Glutamatergic neuron (in vitro differentiated cells): ENCODE measurements around the gene LSAMP. TPM values are rescaled to one million over a fixed set of nuclear protein-coding genes. Genes with fewer than 3 reads are reported as not detected.

Experiments used
- DNase-seq: peaks from one replicate; pipeline ENCODE4 v3.0.0; 2022
- H3K27ac Mint-ChIP-seq: one replicate; pipeline ENCODE4 v1.8.0; 2020; ENCODE audit warnings: mild to moderate bottlenecking, mixed read lengths, inconsistent platforms; ENCODE audit not compliant: unreplicated experiment
- H3K27me3 Mint-ChIP-seq: one replicate; pipeline ENCODE4 v1.8.0; 2020; ENCODE audit warnings: mild to moderate bottlenecking, moderate library complexity, mixed read lengths, inconsistent platforms; ENCODE audit not compliant: unreplicated experiment
- H3K36me3 Mint-ChIP-seq: one replicate; pipeline ENCODE4 v1.8.0; 2020; ENCODE audit warnings: mild to moderate bottlenecking, mixed read lengths, inconsistent platforms; ENCODE audit not compliant: unreplicated experiment
- H3K4me1 Mint-ChIP-seq: one replicate; pipeline ENCODE4 v1.8.0; 2020; ENCODE audit warnings: mild to moderate bottlenecking, low read depth, mixed read lengths, inconsistent platforms; ENCODE audit not compliant: unreplicated experiment
- H3K4me3 Mint-ChIP-seq: one replicate; pipeline ENCODE4 v1.8.0; 2020; ENCODE audit warnings: mild to moderate bottlenecking, mixed read lengths, inconsistent platforms; ENCODE audit not compliant: unreplicated experiment
- H3K9me3 Mint-ChIP-seq: one replicate; pipeline ENCODE4 v1.8.0; 2020; ENCODE audit warnings: mild to moderate bottlenecking, moderate library complexity, mixed read lengths, inconsistent platforms; ENCODE audit not compliant: unreplicated experiment
- total RNA-seq: library from RNA; stranded (reverse); fragmentation: NEBNext Ultra II Directional; extraction: Animal tissue kit (Norgen Biotek cat#: 25700); gene quantifications from one replicate; pipeline ENCODE4 v1.2.1, GENCODE V29; 2021; ENCODE audit not compliant: unreplicated experiment
- TF ChIP-seq, protein P1 (sequence below): fragments of 200-600 bp; sonication (generic); IDR thresholded peaks from one replicate; pipeline ENCODE4 v1.5.0; 2021; ENCODE audit not compliant: partially characterized antibody, unreplicated experiment

LSAMP gene
- total RNA-seq, 1 donor from 2014 or later = 67.1 TPM

GRCh38 chr3:116433552-116433951 is 11.7 kb downstream of the LSAMP start:
- no peak for DNase-seq
- TF ChIP-seq, protein P1, sequence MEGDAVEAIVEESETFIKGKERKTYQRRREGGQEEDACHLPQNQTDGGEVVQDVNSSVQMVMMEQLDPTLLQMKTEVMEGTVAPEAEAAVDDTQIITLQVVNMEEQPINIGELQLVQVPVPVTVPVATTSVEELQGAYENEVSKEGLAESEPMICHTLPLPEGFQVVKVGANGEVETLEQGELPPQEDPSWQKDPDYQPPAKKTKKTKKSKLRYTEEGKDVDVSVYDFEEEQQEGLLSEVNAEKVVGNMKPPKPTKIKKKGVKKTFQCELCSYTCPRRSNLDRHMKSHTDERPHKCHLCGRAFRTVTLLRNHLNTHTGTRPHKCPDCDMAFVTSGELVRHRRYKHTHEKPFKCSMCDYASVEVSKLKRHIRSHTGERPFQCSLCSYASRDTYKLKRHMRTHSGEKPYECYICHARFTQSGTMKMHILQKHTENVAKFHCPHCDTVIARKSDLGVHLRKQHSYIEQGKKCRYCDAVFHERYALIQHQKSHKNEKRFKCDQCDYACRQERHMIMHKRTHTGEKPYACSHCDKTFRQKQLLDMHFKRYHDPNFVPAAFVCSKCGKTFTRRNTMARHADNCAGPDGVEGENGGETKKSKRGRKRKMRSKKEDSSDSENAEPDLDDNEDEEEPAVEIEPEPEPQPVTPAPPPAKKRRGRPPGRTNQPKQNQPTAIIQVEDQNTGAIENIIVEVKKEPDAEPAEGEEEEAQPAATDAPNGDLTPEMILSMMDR = no peak
- Mint-ChIP-seq H3K36me3 (no peaks in the 10 kb centered on the region), H3K4me3 (no peak overlapping the region), H3K9me3 (no peaks in the 10 kb centered on the region), H3K4me1 (peaks cover 3% of the 10 kb centered on the region), H3K27me3 (no peaks in the 10 kb centered on the region), H3K27ac (no peak overlapping the region)

DNA sequence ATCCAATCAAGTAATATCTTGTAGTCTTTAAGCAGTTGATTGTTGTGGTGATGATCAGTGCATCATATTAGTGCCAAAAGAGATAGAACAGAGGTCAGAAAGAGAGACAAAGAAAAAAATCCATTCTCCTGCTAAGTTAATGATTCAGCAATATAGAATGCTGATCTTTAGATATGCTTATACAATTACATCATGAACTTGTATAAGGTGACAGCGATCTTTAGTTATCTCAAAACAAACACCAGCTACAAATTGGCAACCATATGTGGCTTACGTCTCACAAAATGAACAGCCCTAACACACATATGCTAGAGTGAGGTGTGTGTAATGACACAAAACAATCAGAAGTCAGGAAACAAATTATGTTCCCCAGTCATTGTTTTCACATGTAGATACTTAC is 12.5 kb downstream of the LSAMP start:
- TF ChIP-seq, protein P1 = no peak
- no peak overlapping the region for H3K4me3 Mint-ChIP-seq
- peaks cover 3% of the 10 kb centered on the region for H3K4me1 Mint-ChIP-seq
- H3K27ac Mint-ChIP-seq = no peak overlapping the region
- H3K9me3 Mint-ChIP-seq = no peaks in the 10 kb centered on the region
- H3K36me3 Mint-ChIP-seq = no peaks in the 10 kb centered on the region
- H3K27me3 Mint-ChIP-seq = no peaks in the 10 kb centered on the region
- no peak for DNase-seq

DNA sequence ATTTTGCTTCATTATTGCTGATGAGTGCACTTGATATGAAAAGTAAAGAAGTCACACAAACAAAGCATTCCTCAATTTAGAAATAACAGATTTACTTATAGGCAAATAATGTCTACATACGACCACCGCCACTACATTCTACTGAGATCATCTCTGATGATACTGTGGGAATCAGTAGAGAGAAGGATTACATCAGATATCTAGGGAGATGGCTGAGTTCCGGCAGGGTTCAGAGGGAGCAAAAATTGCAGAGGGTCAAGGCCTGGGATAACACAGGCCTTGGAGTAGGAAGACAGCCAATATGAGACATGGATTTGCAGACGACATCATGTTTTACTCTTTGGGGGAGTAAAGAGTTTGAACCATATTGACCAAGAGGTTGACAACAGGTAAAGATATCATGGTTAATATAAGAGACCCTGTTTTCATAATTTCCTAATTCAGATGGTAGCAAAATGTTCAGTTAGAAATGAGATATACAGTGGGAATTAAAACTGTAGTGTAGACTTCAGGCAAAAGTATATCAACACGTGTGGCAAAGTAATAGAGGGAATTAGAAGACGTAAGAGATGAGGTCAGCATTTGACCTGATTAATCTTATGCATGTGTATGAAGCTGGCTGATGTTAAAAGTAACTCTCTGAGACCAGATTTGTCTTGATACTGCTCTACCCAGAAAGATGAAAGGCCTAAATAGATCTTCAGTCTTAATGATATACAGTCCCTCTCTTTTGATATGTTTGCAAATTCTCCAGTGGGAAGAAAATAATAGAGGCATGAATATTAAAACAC is 15.6 kb downstream of the LSAMP start:
- Mint-ChIP-seq H3K36me3 (no peaks in the 10 kb centered on the region), H3K4me3 (no peak overlapping the region), H3K9me3 (no peaks in the 10 kb centered on the region), H3K27ac (no peak overlapping the region), H3K27me3 (no peaks in the 10 kb centered on the region), H3K4me1 (peaks cover 4% of the 10 kb centered on the region)
- TF ChIP-seq, protein P1 = no peak
- no peak for DNase-seq

GRCh38 chr3:116426036-116426435 is 19.3 kb downstream of the LSAMP start:
- Mint-ChIP-seq H3K36me3 (no peaks in the 10 kb centered on the region), H3K4me3 (no peak overlapping the region), H3K9me3 (no peaks in the 10 kb centered on the region), H3K4me1 (peaks cover 21% of the 10 kb centered on the region), H3K27me3 (peaks cover 1% of the 10 kb centered on the region), H3K27ac (no peak overlapping the region)
- TF ChIP-seq, protein P1 = no peak
- no peak for DNase-seq

DNA sequence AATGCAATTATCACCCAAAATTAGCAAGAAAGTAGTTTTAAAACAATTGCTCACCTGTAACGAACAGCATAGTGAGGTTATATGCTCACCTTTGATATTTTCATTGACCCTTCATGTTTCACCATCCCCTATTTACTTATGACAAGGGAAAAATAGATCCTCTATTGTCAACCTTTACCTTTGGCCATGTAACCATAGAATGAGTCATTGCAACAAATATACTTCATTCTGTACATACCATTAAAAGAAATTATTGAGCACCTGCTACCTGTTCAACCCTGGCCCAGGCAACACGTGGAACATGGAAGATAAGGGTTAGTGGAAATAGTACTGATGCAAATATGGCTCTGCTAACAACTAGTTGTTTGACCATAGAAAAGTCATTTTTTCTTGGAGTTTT is 20.2 kb downstream of the LSAMP start:
- H3K4me3 Mint-ChIP-seq = no peak overlapping the region
- DNase-seq = no peak
- no peaks in the 10 kb centered on the region for H3K36me3 Mint-ChIP-seq
- no peaks in the 10 kb centered on the region for H3K9me3 Mint-ChIP-seq
- no peak overlapping the region for H3K27ac Mint-ChIP-seq
- H3K4me1 Mint-ChIP-seq = peaks cover 21% of the 10 kb centered on the region
- TF ChIP-seq, protein P1 = no peak
- peaks cover 1% of the 10 kb centered on the region for H3K27me3 Mint-ChIP-seq
